Ectodermal cell (in vitro differentiated cells): ENCODE measurements around the gene ADAMTS13.

ENCODE experiments used
- H3K27ac ChIP-seq: 2 replicates; pipeline ENCODE4 v1.7.0; 2013; ENCODE audit warnings: mild to moderate bottlenecking, low read depth, low read length; ENCODE audit not compliant: insufficient read depth, poor library complexity, severe bottlenecking
- H3K27me3 ChIP-seq: 2 replicates; pipeline ENCODE4 v1.7.0; 2013; ENCODE audit warnings: mild to moderate bottlenecking, low read length; ENCODE audit not compliant: insufficient read depth, control insufficient read depth, poor library complexity, severe bottlenecking
- H3K36me3 ChIP-seq: one replicate; pipeline ENCODE4 v1.7.0; 2013; ENCODE audit warnings: low read length; ENCODE audit not compliant: control insufficient read depth, insufficient read depth
- H3K4me1 ChIP-seq: one replicate; pipeline ENCODE4 v1.7.0; 2013; ENCODE audit warnings: low read length; ENCODE audit not compliant: control insufficient read depth, insufficient read depth
- H3K4me3 ChIP-seq: 2 replicates; pipeline ENCODE4 v1.7.0; 2013; ENCODE audit warnings: low read depth, low read length, control low read depth; ENCODE audit not compliant: insufficient read depth
- H3K9me3 ChIP-seq: 2 replicates; pipeline ENCODE4 v1.7.0; 2013; ENCODE audit warnings: mild to moderate bottlenecking, low read length, moderate library complexity; ENCODE audit not compliant: control insufficient read depth
- WGBS, 2 experiments: methylation state at CpG; one replicate each; pipeline ENCODE4 v1.1.7; 2013; ENCODE audit warnings: missing lambda C conversion rate in 2 of 2; 5-methylcytosine and 5-hydroxymethylcytosine counted together

The ADAMTS13 gene

GRCh38 chr9:133476036-133476931 is 54.1 kb downstream of the ADAMTS13 start:
- Histone ChIP-seq H3K36me3 (no peaks in the 10 kb centered on the region), H3K9me3 (no peaks in the 10 kb centered on the region), H3K27me3 (peaks cover 25% of the 10 kb centered on the region), H3K4me1 (peaks cover 7% of the 10 kb centered on the region), H3K27ac (no peak overlapping the region), H3K4me3 (no peak overlapping the region)
- 94 to 95% methylated on average over 27 of the region's 27 CpGs for WGBS, 2 experiments

DNA sequence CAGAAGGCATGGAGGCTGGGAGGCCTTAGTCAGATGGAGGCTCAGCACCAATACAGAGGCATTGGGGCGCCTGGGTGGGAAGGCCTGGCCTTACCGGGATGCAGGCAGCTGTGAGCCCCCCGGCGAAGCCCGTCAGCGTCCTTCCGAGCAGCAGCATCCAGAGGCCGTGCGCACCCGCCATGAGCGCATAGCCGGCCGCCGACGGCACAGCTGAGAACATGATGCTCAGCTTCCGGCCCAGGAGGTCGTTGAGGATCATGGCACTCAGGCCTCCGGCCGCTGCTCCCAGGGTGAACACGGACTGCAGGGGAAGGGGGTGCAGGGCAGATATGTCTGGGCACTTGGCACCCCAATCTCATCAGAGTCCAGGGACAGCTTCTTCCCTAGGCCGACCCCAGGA is 54.8 kb downstream of the ADAMTS13 start:
- peaks cover 25% of the 10 kb centered on the region for H3K27me3 ChIP-seq
- H3K36me3 ChIP-seq = no peaks in the 10 kb centered on the region
- no peak overlapping the region for H3K4me3 ChIP-seq
- no peaks in the 10 kb centered on the region for H3K9me3 ChIP-seq
- H3K4me1 ChIP-seq = peaks cover 7% of the 10 kb centered on the region
- no peak overlapping the region for H3K27ac ChIP-seq
- WGBS, 2 experiments = 95 to 96% methylated on average over 21 of the region's 21 CpGs

GRCh38 chr9:133477461-133477860 is 55.3 kb downstream of the ADAMTS13 start:
- Histone ChIP-seq H3K27me3 (peaks cover 25% of the 10 kb centered on the region), H3K27ac (no peak overlapping the region), H3K4me1 (peaks cover 7% of the 10 kb centered on the region), H3K36me3 (no peaks in the 10 kb centered on the region), H3K4me3 (no peak overlapping the region), H3K9me3 (no peaks in the 10 kb centered on the region)
- WGBS, 2 experiments = 82 to 86% methylated on average over 4 of the region's 4 CpGs

- Histone ChIP-seq H3K27me3 (peaks cover 26% of the 10 kb centered on the region), H3K36me3 (no peaks in the 10 kb centered on the region), H3K9me3 (no peaks in the 10 kb centered on the region), H3K27ac (peak overlapping the region; percentile 16), H3K4me3 (peak overlapping the region; percentile 61), H3K4me1 (peaks cover 7% of the 10 kb centered on the region)
- WGBS, 2 experiments = 27% methylated on average over 17 of the region's 17 CpGs
Measured at GRCh38 chr9:133477992-133478850, 56.1 kb downstream of the ADAMTS13 start.

GRCh38 chr9:133478851-133479711 is 56.9 kb downstream of the ADAMTS13 start, which contains the start of gene SLC2A6:
TSS of gene SLC2A6 (minus strand) at chr9:133479099. CDS start at chr9:133479059, 40 bp downstream.
- WGBS, 2 experiments = 1% methylated on average over 84 of the region's 84 CpGs
- no peaks in the 10 kb centered on the region for H3K9me3 ChIP-seq
- peak within 1 kb of the TSS; percentile 16 for H3K27ac ChIP-seq
- peak within 1 kb of the TSS; percentile 61 for H3K4me3 ChIP-seq
- H3K27me3 ChIP-seq = peaks cover 30% of the 10 kb centered on the region
- peaks cover 7% of the 10 kb centered on the region for H3K4me1 ChIP-seq
- no peaks in the 10 kb centered on the region for H3K36me3 ChIP-seq

- H3K27me3 ChIP-seq = peaks cover 24% of the 10 kb centered on the region
- no peak overlapping the region for H3K4me3 ChIP-seq
- WGBS, 2 experiments = 89 to 90% methylated on average over 9 of the region's 9 CpGs
- H3K9me3 ChIP-seq = no peaks in the 10 kb centered on the region
- H3K4me1 ChIP-seq = no peaks in the 10 kb centered on the region
- H3K27ac ChIP-seq = no peak overlapping the region
- H3K36me3 ChIP-seq = no peaks in the 10 kb centered on the region
Measured at GRCh38 chr9:133483611-133484010, 61.4 kb downstream of the ADAMTS13 start.

DNA sequence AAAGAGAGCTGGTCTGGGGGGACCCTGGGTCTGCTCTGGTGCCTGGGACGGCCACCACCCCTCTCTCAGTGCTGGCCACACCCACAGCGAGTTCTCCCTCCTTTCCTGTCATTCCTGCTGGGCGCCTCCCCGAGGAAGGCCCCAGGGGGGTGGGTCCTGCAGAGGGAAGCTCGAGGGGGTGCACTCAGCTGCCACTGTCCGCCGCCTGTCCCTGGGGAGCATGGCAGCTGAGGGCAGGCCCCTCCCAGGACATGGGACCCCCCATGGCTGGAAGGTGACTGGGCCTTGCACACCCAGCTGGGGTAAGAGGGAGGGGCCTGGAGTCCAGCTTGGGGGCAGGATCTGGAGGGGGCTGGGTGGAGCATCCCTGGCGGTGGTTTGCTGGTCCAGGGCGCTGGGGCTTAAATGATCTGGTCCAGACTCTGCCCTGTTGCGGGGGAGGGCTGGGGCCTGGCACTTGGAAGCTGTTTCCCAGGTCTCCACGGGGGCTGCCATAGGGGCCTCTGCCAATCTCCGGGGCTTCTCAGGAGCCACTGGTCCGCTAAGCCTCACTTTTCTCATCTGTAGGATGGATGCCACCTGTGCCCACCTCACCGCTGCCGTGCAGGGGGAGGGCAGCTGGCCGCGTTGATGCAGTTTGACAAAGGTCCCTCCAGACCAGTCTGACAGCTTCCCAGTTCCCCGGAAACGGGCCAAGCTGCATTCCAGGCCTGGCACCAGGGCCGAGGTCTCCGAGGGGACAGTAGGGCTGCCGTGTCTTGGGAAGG is 62.7 kb downstream of the ADAMTS13 start:
- 84 to 87% methylated on average over 22 of the region's 22 CpGs for WGBS, 2 experiments
- Histone ChIP-seq H3K27ac (no peak overlapping the region), H3K9me3 (no peaks in the 10 kb centered on the region), H3K4me1 (no peaks in the 10 kb centered on the region), H3K27me3 (peaks cover 17% of the 10 kb centered on the region), H3K36me3 (no peaks in the 10 kb centered on the region), H3K4me3 (no peak overlapping the region)

- Histone ChIP-seq H3K4me3 (no peak overlapping the region), H3K4me1 (no peaks in the 10 kb centered on the region), H3K27ac (no peak overlapping the region), H3K36me3 (no peaks in the 10 kb centered on the region), H3K27me3 (peaks cover 8% of the 10 kb centered on the region), H3K9me3 (no peaks in the 10 kb centered on the region)
- 86 to 87% methylated on average over 25 of the region's 25 CpGs for WGBS, 2 experiments
Measured at GRCh38 chr9:133485531-133486260, 63.5 kb downstream of the ADAMTS13 start.

GRCh38 chr9:133487331-133487725 is 65.2 kb downstream of the ADAMTS13 start:
- Histone ChIP-seq H3K36me3 (no peaks in the 10 kb centered on the region), H3K9me3 (no peaks in the 10 kb centered on the region), H3K4me3 (no peak overlapping the region), H3K27ac (no peak overlapping the region), H3K4me1 (no peaks in the 10 kb centered on the region), H3K27me3 (peaks cover 5% of the 10 kb centered on the region)
- 91 to 94% methylated on average over 8 of the region's 8 CpGs for WGBS, 2 experiments
